HG03045 (cell line): ENCODE measurements around the gene SPAG16.
"Not testable (repeated sequence)": the region's sequence is repeated elsewhere in the genome, so short reads cannot be mapped to it uniquely, and the experiment has no call there.

Experiments used
- ATAC-seq: cut with Tn5 transposase; IDR thresholded peaks from one replicate; pipeline ENCODE4 v1.9.1; 2021; ENCODE audit warnings: mild to moderate bottlenecking, moderate library complexity; ENCODE audit not compliant: unreplicated experiment

The SPAG16 gene

DNA sequence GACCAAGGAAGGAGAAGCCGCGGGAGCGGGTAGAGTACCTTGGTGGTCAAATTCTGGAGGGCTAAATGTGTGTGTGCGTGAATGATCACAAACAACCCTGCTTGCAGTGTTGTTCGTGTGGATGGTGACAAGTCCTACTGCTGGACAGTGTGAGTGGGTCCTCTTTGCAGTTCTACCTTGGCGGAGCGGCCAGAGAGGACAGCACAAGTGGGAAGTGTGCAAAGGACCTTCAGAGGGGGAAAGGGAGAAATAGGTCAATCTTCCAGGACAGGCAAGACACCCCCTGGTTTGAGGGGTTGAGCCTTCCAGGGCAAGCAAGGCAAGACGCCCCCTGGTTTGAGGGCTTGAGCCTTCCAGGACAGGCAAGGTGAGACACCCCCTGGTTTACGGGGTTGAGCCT, 122.8 kb downstream of the SPAG16 start:
- ATAC-seq, result not testable (repeated sequence)

DNA sequence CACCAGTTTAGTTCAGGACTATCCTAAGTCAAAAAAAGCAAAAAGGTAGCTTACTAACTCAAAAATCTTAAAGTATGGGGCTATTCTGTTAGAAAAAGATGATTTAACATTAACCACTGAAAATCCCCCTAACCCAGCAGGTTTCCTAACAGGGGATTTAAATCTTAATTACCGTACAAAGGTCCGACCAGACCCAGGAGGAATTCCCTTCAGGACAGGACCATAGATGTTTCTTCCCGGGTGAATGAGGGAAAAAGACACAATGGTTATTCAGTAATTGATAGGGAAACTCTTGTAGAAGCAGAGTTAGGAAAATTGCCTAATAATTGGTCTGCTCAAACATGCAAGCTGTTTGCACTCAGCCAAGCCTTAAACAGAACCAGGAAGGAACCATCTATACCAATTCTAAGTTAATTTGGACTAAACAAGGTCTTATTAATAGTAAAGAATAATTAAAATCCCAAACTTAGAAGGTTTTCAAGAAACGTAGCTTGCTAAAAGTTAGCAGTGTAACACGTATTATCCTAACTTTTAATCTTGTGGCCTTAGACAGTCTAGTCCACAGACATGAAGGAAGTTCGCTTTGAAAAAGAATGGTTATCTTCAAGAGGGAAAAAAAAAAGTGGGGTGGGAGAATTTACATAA, 124.3 kb downstream of the SPAG16 start:
- not testable (repeated sequence) for ATAC-seq

DNA sequence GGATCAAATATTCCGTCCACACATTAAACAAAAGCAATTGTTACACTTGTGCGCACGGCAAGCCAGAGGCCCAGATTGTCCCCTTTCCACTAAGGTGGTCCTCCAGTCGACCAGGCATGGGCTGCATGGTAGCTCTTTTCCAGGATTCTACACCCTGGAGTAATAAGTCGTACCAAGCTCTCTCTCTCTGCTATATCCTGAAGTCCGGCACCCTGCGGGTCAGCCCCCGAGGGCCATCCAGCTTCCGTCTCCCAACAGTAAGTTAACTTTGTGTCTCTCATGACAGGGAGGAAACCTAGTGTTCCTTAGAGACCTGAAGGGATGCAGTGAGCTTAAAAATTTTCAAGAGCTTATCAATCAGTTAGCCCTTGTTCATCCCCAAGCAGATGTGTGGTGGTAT, 126.4 kb downstream of the SPAG16 start:
- not testable (repeated sequence) for ATAC-seq

DNA sequence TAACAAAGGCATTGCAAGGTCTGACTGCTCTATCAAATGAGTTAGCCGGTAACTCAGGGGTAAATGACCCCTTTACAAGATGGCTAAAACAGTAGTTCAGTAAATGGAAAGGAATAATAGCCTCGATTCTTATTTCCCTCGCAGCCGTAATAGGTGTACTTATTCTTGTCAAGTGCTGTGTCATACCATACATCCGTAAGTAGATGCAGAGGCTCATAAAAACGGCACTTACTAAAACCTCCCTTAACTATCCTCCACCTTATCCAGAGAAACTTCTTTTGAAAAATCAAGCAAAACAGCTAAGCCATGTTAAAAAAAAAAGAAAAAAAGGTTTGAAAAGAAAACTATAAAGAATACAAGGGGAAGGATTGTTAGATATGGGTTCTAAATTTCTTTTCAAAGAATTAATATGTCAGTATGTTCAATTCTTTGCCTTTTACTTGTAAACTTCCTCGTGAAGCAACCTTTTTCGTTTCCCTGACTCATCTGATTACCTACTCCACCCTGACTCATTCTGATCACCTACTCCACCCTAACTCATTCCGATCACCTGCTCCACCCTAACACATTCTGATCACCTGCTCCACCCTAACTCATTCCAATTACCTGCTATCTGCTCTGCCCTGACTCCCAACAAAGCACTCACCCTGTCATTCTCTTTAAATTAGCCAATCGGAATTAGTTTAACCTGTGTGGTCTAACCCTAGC, 127.5 kb downstream of the SPAG16 start:
- ATAC-seq, result no peak

DNA sequence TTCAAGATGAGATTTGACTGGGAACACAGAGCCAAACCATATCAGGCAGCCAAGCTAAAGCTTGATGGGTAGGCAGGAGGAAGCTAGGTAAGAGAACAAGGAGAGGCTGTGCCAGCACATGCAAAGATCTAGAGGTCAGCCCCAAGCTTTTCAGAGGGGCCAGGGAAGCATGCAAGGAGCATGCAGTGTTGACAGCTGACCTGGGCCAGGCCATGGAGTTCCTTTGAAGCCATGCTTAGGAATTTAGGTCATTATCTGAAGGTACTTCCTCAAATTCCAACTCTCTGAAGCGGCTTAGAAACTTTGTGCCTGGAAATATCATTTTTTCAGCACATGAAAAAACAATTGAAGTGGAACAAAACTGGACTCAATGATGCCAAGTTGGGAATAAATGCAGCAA, 130.8 kb downstream of the SPAG16 start:
- ATAC-seq, result no peak

DNA sequence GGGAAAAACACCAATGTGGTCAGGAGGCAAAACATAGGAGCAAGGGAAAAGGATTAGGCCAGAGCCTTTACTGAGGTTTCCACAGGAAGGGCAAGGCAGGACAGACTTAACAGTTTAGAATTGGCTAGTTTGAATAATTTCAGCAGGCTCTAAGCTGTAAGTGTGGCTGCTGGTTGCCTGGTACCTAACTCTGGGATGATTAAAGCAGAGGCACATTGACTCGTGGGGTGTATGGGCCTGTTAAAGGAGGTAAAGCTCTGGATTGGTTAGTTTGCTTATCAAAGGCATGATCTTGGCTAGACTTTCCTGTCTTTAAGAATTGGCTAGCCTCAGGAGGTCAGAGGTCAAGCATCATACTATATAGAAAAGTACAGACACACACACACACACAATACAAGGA, 132.6 kb downstream of the SPAG16 start:
- ATAC-seq, result no peak

DNA sequence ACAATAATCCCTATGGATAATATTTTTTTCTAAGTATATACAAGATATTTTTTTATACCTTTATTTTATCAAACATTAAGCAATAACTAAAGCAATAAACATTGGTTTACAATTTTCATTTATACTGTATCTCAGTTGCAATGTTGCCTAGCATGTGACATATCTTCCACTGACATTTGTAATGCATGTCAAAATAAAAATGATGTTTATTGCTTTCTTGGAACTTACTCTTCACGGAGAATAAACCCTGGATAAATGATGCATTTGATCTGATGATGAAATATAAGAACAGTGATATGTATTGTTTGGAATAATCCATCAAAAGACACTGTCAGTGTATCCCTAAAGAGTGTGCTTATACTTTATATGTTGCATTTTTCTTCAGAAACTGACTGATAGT, 135.7 kb downstream of the SPAG16 start:
- ATAC-seq, result no peak

DNA sequence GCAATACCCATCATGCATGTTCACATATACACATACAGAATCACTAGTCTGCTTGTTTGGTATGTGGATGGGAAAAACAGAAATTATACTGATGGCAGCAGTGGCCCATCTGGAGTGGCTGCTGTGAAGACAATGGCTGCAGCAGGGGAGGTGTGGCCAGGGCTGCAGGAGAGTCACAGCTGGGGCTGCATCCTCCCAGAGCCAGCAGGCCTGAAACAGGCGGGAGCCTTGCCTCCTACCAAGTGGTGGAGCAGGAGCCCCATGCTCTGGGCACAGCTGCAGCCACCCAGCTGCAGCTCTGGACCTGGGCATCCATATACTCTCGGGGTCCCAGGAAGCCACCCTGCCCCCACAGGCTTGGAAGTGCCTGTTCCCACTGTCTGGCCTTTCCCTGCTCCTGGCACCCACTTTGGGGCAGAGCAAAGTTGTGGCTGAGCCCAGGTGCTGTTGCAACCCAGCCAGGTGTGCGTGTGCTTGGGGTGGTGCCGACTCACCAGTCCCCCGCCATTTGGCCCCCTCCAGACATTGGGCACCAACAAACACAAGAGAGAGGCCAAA, 136.6 kb downstream of the SPAG16 start:
- ATAC-seq, result no peak

DNA sequence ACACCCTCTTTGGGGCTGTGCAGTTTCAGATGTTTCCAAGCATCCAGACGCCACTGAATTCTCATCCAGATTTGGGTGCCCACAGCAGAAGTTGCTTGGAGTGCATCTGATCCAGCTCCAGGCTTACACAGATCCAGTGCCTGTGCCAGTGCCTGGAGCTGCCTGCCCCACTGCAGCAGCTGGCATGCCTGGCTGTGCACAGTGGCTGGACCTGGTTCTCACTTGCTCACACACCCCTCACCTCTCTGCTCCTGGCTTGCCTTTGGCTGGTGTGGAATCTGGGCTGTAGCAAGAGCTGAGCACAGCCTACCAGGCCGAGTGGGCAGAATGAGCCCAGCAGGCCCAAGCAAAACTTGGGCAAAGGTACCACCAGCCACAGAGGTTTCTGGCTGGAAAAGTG, 137.9 kb downstream of the SPAG16 start:
- no peak for ATAC-seq

DNA sequence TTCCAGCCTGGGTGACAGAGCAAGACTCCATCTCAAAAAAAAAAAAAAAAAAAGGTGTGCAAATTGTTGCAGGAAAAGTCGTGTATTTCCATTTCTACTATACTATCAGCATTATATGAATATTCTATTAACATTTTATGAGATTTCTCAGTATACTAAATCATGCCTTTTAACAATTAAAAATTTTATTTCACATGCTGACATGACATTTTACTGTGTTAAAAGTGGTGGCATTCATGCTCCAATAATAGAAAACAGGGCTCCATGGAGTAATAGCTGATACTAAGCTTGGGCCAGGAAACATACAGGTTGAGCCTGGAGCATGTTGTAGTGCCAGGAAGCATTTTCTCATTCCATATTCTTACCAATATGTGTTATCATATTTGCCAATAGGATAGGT, 141.4 kb downstream of the SPAG16 start:
- no peak for ATAC-seq

DNA sequence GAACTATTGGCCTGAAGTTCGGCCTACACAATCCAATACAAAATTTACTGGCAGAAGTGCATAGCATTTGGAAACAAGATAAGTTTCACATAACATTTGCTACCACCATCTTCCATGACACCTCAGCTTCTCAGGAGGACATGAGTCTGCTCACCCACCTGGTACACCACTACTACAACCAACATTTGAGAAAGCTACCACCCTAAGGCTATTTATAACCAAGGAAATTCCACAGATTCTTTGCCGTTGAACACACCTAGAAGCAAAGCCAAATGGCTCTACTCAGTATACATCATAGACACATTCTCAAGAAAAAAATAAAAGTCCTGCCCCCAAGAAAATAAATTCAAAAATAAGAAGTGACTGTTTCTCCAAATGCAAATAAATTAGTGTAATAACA, 145.3 kb downstream of the SPAG16 start:
- no peak for ATAC-seq

DNA sequence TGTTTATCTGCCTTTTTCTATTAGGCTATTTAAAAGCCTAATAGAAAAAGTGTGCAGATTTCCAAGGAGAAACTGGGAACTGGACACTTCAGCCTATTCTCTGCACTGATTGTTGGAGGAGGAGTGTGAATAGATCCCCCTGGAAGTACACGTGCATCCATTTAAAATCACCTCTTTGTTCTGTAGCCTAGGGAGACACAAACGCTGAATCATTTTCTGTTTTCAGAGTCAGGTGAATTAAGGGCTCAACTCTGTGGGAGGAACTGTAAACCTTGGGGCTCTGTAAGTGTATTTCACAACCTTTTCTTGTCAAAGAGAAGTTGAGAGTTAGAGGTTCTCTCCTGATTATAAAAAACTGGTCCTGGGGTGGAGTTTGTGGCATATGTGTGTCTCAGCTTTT, 159.7 kb downstream of the SPAG16 start:
- no peak for ATAC-seq

DNA sequence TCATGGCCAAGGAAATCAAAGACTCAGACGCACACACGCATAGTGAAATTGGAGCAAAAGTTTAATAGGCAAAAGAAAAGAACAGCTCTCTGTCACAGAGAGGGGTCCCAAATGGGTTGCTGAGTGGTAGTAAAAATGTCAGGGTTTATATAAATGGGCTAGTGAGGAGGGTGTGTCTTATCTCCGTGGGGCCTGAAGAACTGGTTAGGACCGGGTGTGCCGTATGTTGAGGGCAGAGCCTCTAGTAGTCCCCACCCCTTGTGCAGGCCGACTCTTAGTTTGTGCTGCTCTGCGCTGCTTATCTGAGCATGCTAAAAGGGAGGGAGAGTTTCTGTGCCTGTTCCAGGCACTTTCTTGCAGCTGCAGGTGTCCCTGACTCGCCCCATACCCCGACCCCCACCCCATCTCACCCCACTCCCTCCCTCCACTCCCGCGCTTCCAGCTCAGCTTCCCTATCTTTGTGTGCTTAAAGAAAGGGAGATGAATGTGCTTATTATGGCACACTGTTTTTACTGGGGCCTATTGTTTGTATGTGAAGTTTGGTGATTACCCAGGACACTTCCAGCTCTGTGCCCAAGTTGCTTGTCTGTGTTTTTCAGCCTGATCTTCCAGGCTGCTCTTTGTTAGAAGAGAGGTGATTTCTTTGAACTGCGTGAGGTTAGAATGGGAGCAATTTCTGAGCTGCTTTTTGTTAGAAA, 167.4 kb downstream of the SPAG16 start:
- no peak for ATAC-seq

DNA sequence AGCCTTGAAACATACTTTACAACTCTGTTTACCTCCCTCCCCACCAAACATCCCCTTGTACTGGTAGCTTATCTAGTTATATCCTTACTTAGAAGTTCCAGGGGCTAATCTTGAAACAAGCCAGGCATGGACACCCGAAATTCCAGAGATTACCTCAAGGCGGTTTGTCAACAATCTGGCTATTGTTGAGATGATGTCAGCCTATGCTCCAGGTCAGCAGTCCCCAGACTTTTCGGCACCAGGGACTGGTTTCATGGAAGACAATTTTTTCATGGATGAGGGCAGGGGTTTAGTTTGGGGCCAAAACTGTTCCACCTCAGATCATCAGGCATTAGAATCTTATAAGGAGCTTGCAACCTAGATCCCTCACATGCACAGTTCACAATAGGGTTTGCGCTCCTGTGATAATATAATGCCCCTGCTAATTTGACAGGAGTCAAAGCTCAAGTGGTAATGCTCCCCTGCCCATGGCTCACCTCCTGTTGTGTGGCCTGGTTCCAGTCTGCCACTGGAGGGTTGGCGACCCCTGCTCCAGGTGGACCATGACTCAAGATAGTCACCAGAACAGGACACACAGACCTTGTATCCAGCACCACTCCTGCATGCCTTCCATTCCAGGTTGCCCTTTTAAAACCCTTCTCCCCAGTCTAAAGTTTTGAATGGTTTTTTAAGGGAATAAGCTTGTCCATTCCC, 171.2 kb downstream of the SPAG16 start:
- ATAC-seq, result no peak

DNA sequence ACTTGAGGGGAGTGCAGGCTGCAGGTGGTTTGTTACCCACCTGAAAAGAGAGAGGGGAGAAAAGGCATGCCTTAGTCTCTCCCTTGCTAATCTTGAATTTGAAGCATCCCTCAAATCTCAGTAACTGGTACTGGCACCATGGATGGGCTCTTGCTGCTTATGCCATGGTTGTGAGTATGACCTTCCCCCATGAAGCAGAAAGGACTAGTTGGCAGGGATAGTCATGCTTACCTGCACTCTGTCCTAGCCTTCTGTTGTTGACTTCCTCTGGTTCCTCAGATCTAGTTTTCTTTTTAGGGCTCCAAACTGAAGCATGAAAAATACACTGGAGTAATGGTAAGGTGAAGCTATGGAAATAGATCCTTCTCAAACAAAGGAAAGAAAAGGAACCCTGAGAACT, 191.2 kb downstream of the SPAG16 start:
- no peak for ATAC-seq

DNA sequence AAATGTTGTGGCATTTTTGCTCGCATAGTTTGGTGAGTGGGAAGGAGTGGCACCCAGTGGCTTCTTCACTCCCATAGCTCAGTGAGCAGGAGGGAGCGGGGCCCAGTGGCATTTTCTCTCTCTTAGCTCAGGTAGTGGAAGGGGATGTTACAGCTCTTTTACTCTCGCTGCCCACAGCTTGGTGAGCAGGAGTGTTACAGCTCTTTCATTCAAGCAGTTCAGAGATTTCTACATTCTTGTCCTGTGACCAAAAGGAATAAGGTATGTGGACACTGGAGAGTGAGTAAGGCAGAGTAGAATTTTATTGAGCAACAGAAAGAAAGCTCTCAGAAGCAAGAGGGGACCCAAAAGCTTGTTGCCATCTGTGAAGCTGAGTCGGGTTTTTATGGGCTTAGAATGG, 192.4 kb downstream of the SPAG16 start:
- no peak for ATAC-seq

DNA sequence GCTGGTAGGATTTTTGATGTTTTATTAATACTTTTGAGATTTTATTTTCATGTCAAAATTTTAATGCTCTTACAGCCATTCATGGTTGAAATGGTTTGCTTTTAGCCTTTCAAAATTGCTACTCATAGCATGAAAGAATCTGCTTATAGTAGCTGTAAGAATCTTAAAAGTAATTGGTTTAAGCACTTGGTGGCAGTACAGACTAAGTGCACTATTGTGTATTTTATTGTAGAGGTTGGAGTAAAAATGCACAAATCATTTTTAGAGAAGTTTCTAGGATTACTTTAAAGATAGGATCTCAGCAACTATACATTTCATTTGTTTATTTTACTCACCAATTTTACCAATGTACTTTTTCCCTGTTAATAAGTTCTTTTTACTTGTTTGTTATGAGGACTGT, 205.8 kb downstream of the SPAG16 start:
- no peak for ATAC-seq

DNA sequence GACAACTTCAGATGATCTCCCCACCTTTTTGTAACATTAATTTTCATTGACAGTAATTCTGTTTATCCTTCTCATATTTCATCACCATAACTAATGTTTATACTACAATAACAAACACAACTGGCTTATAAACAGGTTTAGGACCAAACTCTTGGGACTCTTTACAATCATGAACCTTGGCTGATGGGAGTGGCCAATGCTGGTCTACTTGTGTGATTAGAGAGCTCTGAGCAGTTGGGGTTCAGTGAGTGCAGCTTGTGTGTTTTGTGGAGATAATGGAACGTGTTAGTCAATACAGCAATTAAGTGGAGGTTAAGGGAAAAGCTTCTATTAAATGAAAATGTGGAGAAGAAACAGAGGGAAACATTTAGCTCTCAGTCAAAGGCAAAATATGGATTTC, 207.1 kb downstream of the SPAG16 start:
- ATAC-seq, result no peak

DNA sequence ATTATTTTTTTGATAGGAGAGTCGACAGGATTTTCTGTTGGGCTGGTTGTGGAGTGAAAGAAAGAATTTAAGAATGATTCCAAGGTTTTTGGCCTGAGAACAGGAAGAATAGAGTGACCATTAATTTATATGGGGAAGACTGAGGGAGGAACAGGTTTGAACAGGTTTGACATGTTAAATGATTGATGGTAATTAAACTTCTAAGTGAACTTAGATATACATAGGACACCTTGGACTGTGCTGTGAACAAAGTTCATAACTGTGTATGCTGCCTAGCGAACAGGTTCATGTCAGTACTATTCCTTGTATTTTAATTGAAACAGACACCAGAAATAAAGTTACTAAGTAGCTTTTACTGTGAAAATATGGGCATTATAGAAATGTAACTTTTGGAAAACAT, 212.0 kb downstream of the SPAG16 start:
- ATAC-seq, result no peak

DNA sequence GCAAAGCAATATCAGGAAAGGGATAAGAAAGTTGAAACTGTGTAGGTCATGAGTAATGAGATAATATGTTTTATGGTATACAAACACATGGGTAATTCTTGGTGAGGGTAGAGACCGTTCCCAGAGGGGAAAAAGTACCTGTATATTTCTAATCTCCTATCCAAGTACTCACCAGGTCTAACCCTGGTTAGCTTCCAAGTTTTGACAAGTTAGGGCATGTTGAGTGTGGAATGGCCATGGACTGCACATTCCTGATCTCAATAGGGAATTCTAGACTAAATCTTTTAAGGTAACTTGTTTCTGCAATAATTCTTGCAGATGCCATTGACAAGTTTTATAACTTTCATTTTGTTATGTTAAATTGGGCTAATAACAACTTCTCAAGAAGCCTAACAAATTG, 216.6 kb downstream of the SPAG16 start:
- no peak for ATAC-seq

DNA sequence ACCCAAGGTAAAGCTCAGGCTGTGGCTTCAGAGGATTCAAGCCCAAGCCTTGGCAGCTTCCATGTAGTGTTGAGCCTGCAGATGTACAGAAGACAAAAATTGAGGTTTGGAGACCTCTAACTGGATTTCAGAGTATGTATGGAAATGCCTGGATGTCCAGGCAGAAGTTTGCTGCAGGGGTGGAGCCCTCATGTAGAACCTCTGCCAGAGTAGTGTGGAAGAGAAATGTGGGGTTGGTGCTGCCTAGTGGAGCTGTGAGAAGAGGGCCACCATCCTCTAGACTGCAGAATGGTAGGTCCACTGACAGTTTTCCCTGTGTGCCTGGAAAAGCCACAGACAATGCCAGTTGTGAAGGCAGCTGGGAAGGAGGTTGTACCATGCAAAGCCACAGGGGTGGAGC, 239.9 kb downstream of the SPAG16 start:
- no peak for ATAC-seq
